SK-N-SH (cell line): ENCODE results near the gene CCDC93. TPM values are rescaled to one million over a fixed set of nuclear protein-coding genes. Genes with fewer than 3 reads are reported as not detected.

Experiments
- CTCF ChIA-PET: fragments of 300-600, 350-600 bp; formaldehyde crosslinking; extraction: SDS; loops from one replicate; lab custom pipeline; 2021; lab: Yijun Ruan, JAX
- POLR2A ChIA-PET: fragments of 350-600 bp; sonication (Branson Sonifier 250); formaldehyde crosslinking; extraction: SDS; loops from one replicate; lab custom pipeline; 2020; ENCODE audit warnings: antibody characterized with exemption, inconsistent platforms; lab: Yijun Ruan, JAX
- DNase-seq: peaks from one replicate; pipeline ENCODE4 v3.0.0; 2012
- H2AFZ ChIP-seq: fragments of 200-600 bp; sonication (generic); 2 replicates; pipeline ENCODE4 v1.8.1; 2016; ENCODE audit warnings: antibody characterized with exemption, mild to moderate bottlenecking, low read depth
- H3F3A ChIP-seq: fragments of 200-600 bp; sonication (generic); replicated peaks from 2 replicates; pipeline ENCODE3; 2016; ENCODE audit warnings: antibody characterized with exemption, mild to moderate bottlenecking; ENCODE audit not compliant: insufficient read depth
- H3K27ac ChIP-seq, 2 experiments: fragments of 200-500 bp in 1 of 2; fragments of 200-600 bp in 1 of 2; sonication (Bioruptor generic) in 1 of 2; sonication (generic), shearing (Covaris generic) in 1 of 2; 2 replicates each; pipeline versions ENCODE4 v1.5.1 to v1.6.1; 2014 to 2016; ENCODE audit warnings: low read depth in 2 of 2, inconsistent platforms in 1 of 2, low read length in 1 of 2, mild to moderate bottlenecking in 1 of 2, mixed read lengths in 1 of 2
- H3K27me3 ChIP-seq: fragments of 200-600 bp; sonication (generic), shearing (Covaris generic); 2 replicates; pipeline ENCODE4 v1.6.1; 2016; ENCODE audit warnings: mixed run types; ENCODE audit not compliant: insufficient read depth
- H3K36me3 ChIP-seq, 2 experiments: fragments of 200-500 bp in 1 of 2; fragments of 200-600 bp in 1 of 2; sonication (Bioruptor generic) in 1 of 2; sonication (generic) in 1 of 2; replicated peaks in 1 of 2; 2 replicates each; pipeline versions ENCODE3 to v1.5.1; 2014 to 2016; ENCODE audit warnings: low read length in 1 of 2, mild to moderate bottlenecking in 1 of 2; ENCODE audit not compliant: insufficient read depth in 2 of 2, control insufficient read depth in 1 of 2
- H3K4me1 ChIP-seq, 2 experiments: fragments of 200-500 bp in 1 of 2; fragments of 200-600 bp in 1 of 2; sonication (Bioruptor generic) in 1 of 2; sonication (generic), shearing (Covaris generic) in 1 of 2; 2 replicates each; pipeline versions ENCODE4 v1.5.1 to v1.6.1; 2014 to 2016; ENCODE audit warnings: low read depth in 1 of 2, low read length in 1 of 2, mixed run types in 1 of 2; ENCODE audit not compliant: insufficient read depth in 2 of 2, control insufficient read depth in 1 of 2
- H3K4me2 ChIP-seq: fragments of 200-600 bp; sonication (generic), shearing (Covaris generic); 2 replicates; pipeline ENCODE4 v1.6.1; 2017; ENCODE audit warnings: mixed run types
- H3K4me3 ChIP-seq, 2 experiments: fragments of 200-500 bp in 1 of 2; fragments of 200-600 bp in 1 of 2; sonication (Bioruptor generic) in 1 of 2; sonication (generic), shearing (Covaris generic) in 1 of 2; 2 replicates each; pipeline versions ENCODE4 v1.5.1 to v1.8.1; 2014 to 2016; ENCODE audit warnings: low read depth in 2 of 2, inconsistent platforms in 1 of 2, low read length in 1 of 2, mild to moderate bottlenecking in 1 of 2, mixed read lengths in 1 of 2, moderate library complexity in 1 of 2
- H3K79me2 ChIP-seq: fragments of 200-600 bp; sonication (generic); 2 replicates; pipeline ENCODE4 v1.8.1; 2017; ENCODE audit warnings: mild to moderate bottlenecking; ENCODE audit not compliant: insufficient read depth
- H3K9ac ChIP-seq: fragments of 200-600 bp; sonication (generic); 2 replicates; pipeline ENCODE4 v1.6.1; 2017; ENCODE audit warnings: mixed run types
- H3K9me2 ChIP-seq: fragments of 200-600 bp; sonication (generic); 2 replicates; pipeline ENCODE4 v1.6.1; 2017; ENCODE audit warnings: mixed run types
- H3K9me3 ChIP-seq: fragments of 200-600 bp; sonication (generic); 2 replicates; pipeline ENCODE4 v1.6.1; 2017; ENCODE audit warnings: mixed run types, mild to moderate bottlenecking, moderate library complexity
- H4K20me1 ChIP-seq: fragments of 200-600 bp; sonication (generic); 2 replicates; pipeline ENCODE4 v1.6.1; 2017; ENCODE audit warnings: mild to moderate bottlenecking, mixed run types; ENCODE audit not compliant: insufficient read depth
- CHD2 ChIP-seq: fragments of 150-350 bp; IDR thresholded peaks from 2 replicates; pipeline ENCODE4 v1.6.1; 2018; ENCODE audit warnings: low read length; ENCODE audit not compliant: partially characterized antibody
- CTCF ChIP-seq: fragments of 200-600 bp; sonication (generic); IDR thresholded peaks from 2 replicates; pipeline ENCODE4 v1.6.1; 2017; ENCODE audit warnings: antibody characterized with exemption, mild to moderate bottlenecking, moderate library complexity
- ELF1 ChIP-seq: IDR thresholded peaks from 2 replicates; pipeline ENCODE4 v1.4.0; 2012
- FOXM1 ChIP-seq: IDR thresholded peaks from 2 replicates; pipeline ENCODE4 v1.4.0; 2012; ENCODE audit warnings: low read depth, mild to moderate bottlenecking
- NFIC ChIP-seq: IDR thresholded peaks from 2 replicates; pipeline ENCODE4 v1.4.0; 2012; ENCODE audit warnings: borderline replicate concordance
- NRF1 ChIP-seq: IDR thresholded peaks from 2 replicates; pipeline ENCODE4 v1.6.1; 2012; ENCODE audit warnings: low read depth, mild to moderate bottlenecking, low read length
- POLR2AphosphoS5 ChIP-seq: IDR thresholded peaks from 2 replicates; pipeline ENCODE4 v1.6.1; 2012; ENCODE audit warnings: low read depth, low read length
- RAD21 ChIP-seq: IDR thresholded peaks from 2 replicates; pipeline ENCODE4 v1.6.1; 2012; ENCODE audit warnings: mild to moderate bottlenecking, low read length
- RXRA ChIP-seq: IDR thresholded peaks from 2 replicates; pipeline ENCODE4 v1.4.0; 2012; ENCODE audit warnings: low read depth, mild to moderate bottlenecking, borderline replicate concordance
- SIN3A ChIP-seq: IDR thresholded peaks from 2 replicates; pipeline ENCODE4 v1.6.1; 2012; ENCODE audit warnings: low read depth, mild to moderate bottlenecking, low read length, moderate library complexity, borderline replicate concordance
- TAF1 ChIP-seq: IDR thresholded peaks from 2 replicates; pipeline ENCODE4 v1.6.1; 2012; ENCODE audit warnings: low read depth, mild to moderate bottlenecking, low read length, moderate library complexity, borderline replicate concordance
- USF2 ChIP-seq: fragments of 150-350 bp; IDR thresholded peaks from 2 replicates; pipeline ENCODE4 v1.6.1; 2017; ENCODE audit warnings: antibody characterized with exemption, low read length, low read depth, borderline replicate concordance
- polyA plus RNA-seq, 3 experiments: library from polyadenylated mRNA; depleted of rRNA; stranded (reverse); fragments of >200 nt; gene quantifications; 2 replicates each; pipeline ENCODE4 v1.2.3, GENCODE V29; 2012
- TF ChIP-seq, protein P1 (sequence below): IDR thresholded peaks from 2 replicates; pipeline ENCODE4; 2012
- TF ChIP-seq, protein P2 (sequence below): IDR thresholded peaks from 2 replicates; pipeline ENCODE4 v1.6.1; 2012; ENCODE audit warnings: mild to moderate bottlenecking, low read depth, low read length, moderate library complexity
- TF ChIP-seq, protein P3 (sequence below): IDR thresholded peaks from 2 replicates; pipeline ENCODE4 v1.4.0; 2012; ENCODE audit warnings: low read depth

Gene CCDC93
- polyA plus RNA-seq, 1 of the 3 experiments (the other 2 are of a cell fraction), result 11.7 TPM

DNA sequence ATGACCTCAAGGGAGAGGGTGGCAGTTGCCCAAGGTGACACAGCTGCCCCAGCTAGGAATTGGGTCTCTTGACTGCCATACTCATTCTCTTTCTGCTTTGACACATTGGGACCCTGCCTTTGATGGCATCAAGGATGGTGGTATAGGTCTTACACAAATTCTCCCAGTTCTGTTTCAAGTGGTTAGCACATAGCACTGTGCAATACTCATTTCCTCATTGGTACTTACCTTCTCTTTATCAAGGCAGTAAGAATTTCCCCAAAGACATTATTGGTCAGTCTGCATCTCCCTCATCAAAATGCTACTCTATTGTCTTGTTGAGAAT lies 35.9 kb upstream of the CCDC93 start:
- no peak overlapping the region for H2AFZ ChIP-seq
- no peak overlapping the region for H3K9ac ChIP-seq
- H3K9me2 ChIP-seq, result no peaks in the 10 kb centered on the region
- TF ChIP-seq POLR2AphosphoS5, result no peak
- TF ChIP-seq TAF1, result no peak
- TF ChIP-seq NRF1, result no peak
- TF ChIP-seq, protein P1, sequence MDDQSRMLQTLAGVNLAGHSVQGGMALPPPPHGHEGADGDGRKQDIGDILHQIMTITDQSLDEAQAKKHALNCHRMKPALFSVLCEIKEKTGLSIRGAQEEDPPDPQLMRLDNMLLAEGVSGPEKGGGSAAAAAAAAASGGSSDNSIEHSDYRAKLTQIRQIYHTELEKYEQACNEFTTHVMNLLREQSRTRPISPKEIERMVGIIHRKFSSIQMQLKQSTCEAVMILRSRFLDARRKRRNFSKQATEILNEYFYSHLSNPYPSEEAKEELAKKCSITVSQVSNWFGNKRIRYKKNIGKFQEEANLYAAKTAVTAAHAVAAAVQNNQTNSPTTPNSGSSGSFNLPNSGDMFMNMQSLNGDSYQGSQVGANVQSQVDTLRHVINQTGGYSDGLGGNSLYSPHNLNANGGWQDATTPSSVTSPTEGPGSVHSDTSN, result no peak
- TF ChIP-seq NFIC, result no peak
- TF ChIP-seq CTCF, result no peak
- no peak for TF ChIP-seq FOXM1
- no peak for TF ChIP-seq RXRA
- TF ChIP-seq USF2, result no peak
- no peak for TF ChIP-seq RAD21
- no peak for TF ChIP-seq ELF1
- TF ChIP-seq, protein P2, sequence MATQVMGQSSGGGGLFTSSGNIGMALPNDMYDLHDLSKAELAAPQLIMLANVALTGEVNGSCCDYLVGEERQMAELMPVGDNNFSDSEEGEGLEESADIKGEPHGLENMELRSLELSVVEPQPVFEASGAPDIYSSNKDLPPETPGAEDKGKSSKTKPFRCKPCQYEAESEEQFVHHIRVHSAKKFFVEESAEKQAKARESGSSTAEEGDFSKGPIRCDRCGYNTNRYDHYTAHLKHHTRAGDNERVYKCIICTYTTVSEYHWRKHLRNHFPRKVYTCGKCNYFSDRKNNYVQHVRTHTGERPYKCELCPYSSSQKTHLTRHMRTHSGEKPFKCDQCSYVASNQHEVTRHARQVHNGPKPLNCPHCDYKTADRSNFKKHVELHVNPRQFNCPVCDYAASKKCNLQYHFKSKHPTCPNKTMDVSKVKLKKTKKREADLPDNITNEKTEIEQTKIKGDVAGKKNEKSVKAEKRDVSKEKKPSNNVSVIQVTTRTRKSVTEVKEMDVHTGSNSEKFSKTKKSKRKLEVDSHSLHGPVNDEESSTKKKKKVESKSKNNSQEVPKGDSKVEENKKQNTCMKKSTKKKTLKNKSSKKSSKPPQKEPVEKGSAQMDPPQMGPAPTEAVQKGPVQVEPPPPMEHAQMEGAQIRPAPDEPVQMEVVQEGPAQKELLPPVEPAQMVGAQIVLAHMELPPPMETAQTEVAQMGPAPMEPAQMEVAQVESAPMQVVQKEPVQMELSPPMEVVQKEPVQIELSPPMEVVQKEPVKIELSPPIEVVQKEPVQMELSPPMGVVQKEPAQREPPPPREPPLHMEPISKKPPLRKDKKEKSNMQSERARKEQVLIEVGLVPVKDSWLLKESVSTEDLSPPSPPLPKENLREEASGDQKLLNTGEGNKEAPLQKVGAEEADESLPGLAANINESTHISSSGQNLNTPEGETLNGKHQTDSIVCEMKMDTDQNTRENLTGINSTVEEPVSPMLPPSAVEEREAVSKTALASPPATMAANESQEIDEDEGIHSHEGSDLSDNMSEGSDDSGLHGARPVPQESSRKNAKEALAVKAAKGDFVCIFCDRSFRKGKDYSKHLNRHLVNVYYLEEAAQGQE, result no peak
- TF ChIP-seq, protein P3, sequence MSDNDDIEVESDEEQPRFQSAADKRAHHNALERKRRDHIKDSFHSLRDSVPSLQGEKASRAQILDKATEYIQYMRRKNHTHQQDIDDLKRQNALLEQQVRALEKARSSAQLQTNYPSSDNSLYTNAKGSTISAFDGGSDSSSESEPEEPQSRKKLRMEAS, result no peak
- TF ChIP-seq SIN3A, result no peak
- TF ChIP-seq CHD2, result no peak
- ChIA-PET POLR2A (no interaction called here), CTCF (interaction anchor here (1.1 to 1.9 kb wide), 3 partner anchors 17 to 806 kb away, joined by 3 to 5 read pairs (median 5); no protein-coding TSS in a partner anchor)
- no peak overlapping the region for H3K4me3 ChIP-seq
- H3K4me1 ChIP-seq, result peaks cover 0 to 8% of the 10 kb centered on the region in 2 experiments; a peak in 1 of 4 replicates
- no peak overlapping the region for H3K27ac ChIP-seq
- H3K27me3 ChIP-seq, result peaks cover 4% of the 10 kb centered on the region; the same call in 1 of the 2 replicates
- H3F3A ChIP-seq, result no peaks in the 10 kb centered on the region
- DNase-seq, result no peak
- H3K79me2 ChIP-seq, result no peaks in the 10 kb centered on the region
- no peaks in the 10 kb centered on the region for H4K20me1 ChIP-seq
- no peaks in the 10 kb centered on the region for H3K9me3 ChIP-seq
- H3K36me3 ChIP-seq, result no peaks in the 10 kb centered on the region
- no peak overlapping the region for H3K4me2 ChIP-seq
